HEK293T (cell line): ENCODE data around the gene TMEM178B.

Experiments
- ELF4 ChIP-seq: fragments of 450-650 bp; IDR thresholded peaks from 2 replicates; pipeline ENCODE4 v1.6.1; 2017; ENCODE audit warnings: antibody characterized with exemption
- NFRKB ChIP-seq: fragments of 450-650 bp; IDR thresholded peaks from 2 replicates; pipeline ENCODE4 v1.6.1; 2016; ENCODE audit warnings: mild to moderate bottlenecking, moderate library complexity
- TARDBP ChIP-seq: fragments of 450-650 bp; IDR thresholded peaks from 2 replicates; pipeline ENCODE4 v1.6.1; 2016

- TF ChIP-seq ELF4 (no peak), TARDBP (no peak), NFRKB (no peak)
These were observed 190.6 kb downstream of the TMEM178B start for GRCh38 chr7:141264511-141264910.
